Activated CD8-positive, alpha-beta memory T cell treated with anti-CD3 and anti-CD28 coated beads, Interleukin-2, amount 50 U/mL, for 24 hours (primary cell): Measurements from ENCODE around the gene PCCB.
A peak's percentile ranks its signal among the peaks of the same experiment; 100 is the strongest.
"Not testable (repeated sequence)": the region's sequence is repeated elsewhere in the genome, so short reads cannot be mapped to it uniquely, and the experiment has no call there.

Experiments
- DNase-seq: peaks from one replicate; pipeline ENCODE4 v3.0.0-alpha.2; 2020; ENCODE audit errors: extremely low read depth

The PCCB gene

GRCh38 chr3:136250059-136250902 is at the start of gene PCCB:
PCCB (plus strand) TSS chr3:136250340; CDS start chr3:136250376, 36 bp downstream.
- peak; percentile 80 for DNase-seq

GRCh38 chr3:136207489-136208115 is 42.5 kb upstream of the PCCB start:
- no peak for DNase-seq

- no peak for DNase-seq
Observed at GRCh38 chr3:136209921-136210320, 40.2 kb upstream of the PCCB start.

GRCh38 chr3:136211547-136211946 is 38.6 kb upstream of the PCCB start:
- DNase-seq = no peak

- DNase-seq = not testable (repeated sequence)
Observed at GRCh38 chr3:136222746-136223145, 27.4 kb upstream of the PCCB start.

GRCh38 chr3:136232413-136232812 is 17.7 kb upstream of the PCCB start:
- DNase-seq = no peak

- no peak for DNase-seq
Observed at GRCh38 chr3:136235545-136235944, 14.6 kb upstream of the PCCB start.

- DNase-seq = no peak
Observed at GRCh38 chr3:136236109-136236508, 14.0 kb upstream of the PCCB start.

- no peak for DNase-seq
Observed at GRCh38 chr3:136237103-136237502, 13.0 kb upstream of the PCCB start.

- no peak for DNase-seq
Observed at GRCh38 chr3:136237961-136238649, 12.0 kb upstream of the PCCB start.

GRCh38 chr3:136239094-136239493 is 11.0 kb upstream of the PCCB start:
- no peak for DNase-seq

- no peak for DNase-seq
Observed at GRCh38 chr3:136245691-136246090, 4.4 kb upstream of the PCCB start.

GRCh38 chr3:136247436-136247835 is 2.7 kb upstream of the PCCB start:
- DNase-seq = no peak

GRCh38 chr3:136247855-136248590 is 2.1 kb upstream of the PCCB start:
- no peak for DNase-seq

GRCh38 chr3:136249091-136249490 is 1.0 kb upstream of the PCCB start:
- no peak for DNase-seq

GRCh38 chr3:136249593-136249992 is 547 bp upstream of the PCCB start:
- DNase-seq = no peak

GRCh38 chr3:136250903-136251460 is 842 bp downstream of the PCCB start:
- no peak for DNase-seq

GRCh38 chr3:136251511-136251910 is 1.4 kb downstream of the PCCB start:
- DNase-seq = no peak

GRCh38 chr3:136255672-136256406 is 5.7 kb downstream of the PCCB start:
- DNase-seq = no peak

- DNase-seq = no peak
Observed at GRCh38 chr3:136258199-136258598, 8.1 kb downstream of the PCCB start.

- no peak for DNase-seq
Observed at GRCh38 chr3:136261826-136262225, 11.7 kb downstream of the PCCB start.
